PC-3 (cell line): ENCODE results near the gene PMEPA1. TPM values are rescaled to one million over a fixed set of nuclear protein-coding genes. Genes with fewer than 3 reads are reported as not detected.
A peak's percentile ranks its signal among the peaks of the same experiment; 100 is the strongest.

Experiments
- ATAC-seq: fragments of 200-7000 bp; cut with Tn5 transposase; 2 replicates; pipeline ENCODE4 v1.9.1; 2020; ENCODE audit warnings: mild to moderate bottlenecking, moderate library complexity
- BruUV-seq: library from RNA; stranded (reverse); fragments of 400-500 nt; replicated peaks from 2 replicates; lab custom pipeline; 2021; lab: Mats Ljungman, UMichigan
- CTCF ChIA-PET: fragments of 300-600 bp; sonication (Branson Sonifier 250); formaldehyde crosslinking; loops from one replicate; lab custom pipeline; 2022; ENCODE audit warnings: antibody characterized with exemption; lab: Charles Lee
- POLR2A ChIA-PET: fragments of 300-600 bp; sonication (Branson Sonifier 250); formaldehyde crosslinking; loops from one replicate; lab custom pipeline; 2022; ENCODE audit warnings: antibody characterized with exemption; ENCODE audit not compliant: unreplicated experiment; lab: Charles Lee
- DNase-seq: peaks from one replicate; pipeline ENCODE4 v3.0.0-alpha.2; 2015
- H2AFZ ChIP-seq: fragments of 300-600 bp; sonication (generic); 2 replicates; pipeline ENCODE4 v1.6.0; 2016; ENCODE audit warnings: antibody characterized with exemption, low read length
- H3F3A ChIP-seq: fragments of 300-600 bp; sonication (generic); one replicate; pipeline ENCODE4 v1.6.0; 2017; ENCODE audit warnings: antibody characterized with exemption, low read length, control low read depth, mild to moderate bottlenecking; ENCODE audit not compliant: unreplicated experiment
- H3K27ac ChIP-seq: fragments of 300-600 bp; sonication (generic); 2 replicates; pipeline ENCODE4 v1.5.1; 2016; ENCODE audit warnings: mild to moderate bottlenecking, low read length
- H3K27me3 ChIP-seq: fragments of 300-600 bp; sonication (generic); 2 replicates; pipeline ENCODE4 v1.6.1; 2016; ENCODE audit warnings: low read length, mixed read lengths
- H3K36me3 ChIP-seq: fragments of 300-600 bp; sonication (generic); 2 replicates; pipeline ENCODE4 v1.6.1; 2016; ENCODE audit warnings: low read depth, mixed run types, low read length, mixed read lengths
- H3K4me1 ChIP-seq: fragments of 300-600 bp; sonication (generic); 2 replicates; pipeline ENCODE4 v1.5.1; 2016; ENCODE audit warnings: low read length; ENCODE audit not compliant: insufficient read depth
- H3K4me2 ChIP-seq: fragments of 300-600 bp; sonication (generic); 2 replicates; pipeline ENCODE4 v1.6.0; 2016; ENCODE audit warnings: low read length
- H3K4me3 ChIP-seq: fragments of 300-600 bp; sonication (generic); 2 replicates; pipeline ENCODE4 v1.5.1; 2016; ENCODE audit warnings: mild to moderate bottlenecking, low read length, mixed read lengths
- H3K79me2 ChIP-seq: fragments of 300-600 bp; sonication (generic); 2 replicates; pipeline ENCODE4 v1.6.1; 2017; ENCODE audit warnings: low read length, mixed read lengths
- H3K9ac ChIP-seq: fragments of 300-600 bp; sonication (generic); 2 replicates; pipeline ENCODE4 v1.6.0; 2016; ENCODE audit warnings: mild to moderate bottlenecking, low read length
- H3K9me2 ChIP-seq: fragments of 300-600 bp; sonication (generic); replicated peaks from 2 replicates; pipeline ENCODE4 v1.6.1; 2016; ENCODE audit warnings: mixed run types, low read length, mixed read lengths
- H3K9me3 ChIP-seq: fragments of 300-600 bp; sonication (generic); 2 replicates; pipeline ENCODE4 v1.6.1; 2016; ENCODE audit warnings: low read length, mixed read lengths
- H4K20me1 ChIP-seq: fragments of 300-600 bp; sonication (generic); 2 replicates; pipeline ENCODE4 v1.6.1; 2016; ENCODE audit warnings: low read length, mixed read lengths
- EZH2 ChIP-seq: fragments of 300-600 bp; sonication (generic); IDR thresholded peaks from one replicate; pipeline ENCODE4 v1.6.1; 2017; ENCODE audit warnings: antibody characterized with exemption, mild to moderate bottlenecking, low read length; ENCODE audit not compliant: unreplicated experiment
- EZH2phosphoT487 ChIP-seq: fragments of 300-600 bp; sonication (generic); IDR thresholded peaks from 2 replicates; pipeline ENCODE4 v1.6.1; 2018; ENCODE audit warnings: mild to moderate bottlenecking, antibody characterized with exemption, low read length, borderline replicate concordance
- intact Hi-C: fragments of 100-400 bp; cut with micrococcal nuclease; formaldehyde crosslinking; loops from 2 replicates; pipeline ENCODE4 v1.9.0; 2023
- total RNA-seq: library from RNA; depleted of rRNA; stranded (reverse); fragments of >200 nt; gene quantifications from 2 replicates; pipeline ENCODE4 v1.2.3, GENCODE V29; 2014
- TF ChIP-seq, protein P1 (sequence below): fragments of 300-600 bp; sonication (generic); conservative IDR thresholded peaks from 2 replicates; pipeline ENCODE4 v1.5.1; 2017; ENCODE audit warnings: antibody characterized with exemption, low read depth, mild to moderate bottlenecking, low read length

Gene PMEPA1
- total RNA-seq, 1 experiment from 2014 or later, result 21.9 TPM

GRCh38 chr20:57622579-57623381, 87.0 kb downstream of the PMEPA1 start:
- DNase-seq, result peak; percentile 99
- Histone ChIP-seq H3K27ac (peak overlapping the region; percentile 35), H4K20me1 (no peaks in the 10 kb centered on the region), H3K9ac (no peak overlapping the region), H3K9me2 (no peaks in the 10 kb centered on the region), H3F3A (no peaks in the 10 kb centered on the region), H2AFZ (peak overlapping the region; percentile 17; the same call in 1 of the 2 replicates), H3K36me3 (no peaks in the 10 kb centered on the region), H3K4me1 (peaks cover 50% of the 10 kb centered on the region), H3K4me2 (peak overlapping the region; percentile 47), H3K27me3 (no peaks in the 10 kb centered on the region), H3K79me2 (no peaks in the 10 kb centered on the region), H3K9me3 (no peaks in the 10 kb centered on the region), H3K4me3 (0 out of 2 replicates have a peak overlapping the region, but pooled peaks have one; percentile 5)
- TF ChIP-seq, protein P1, sequence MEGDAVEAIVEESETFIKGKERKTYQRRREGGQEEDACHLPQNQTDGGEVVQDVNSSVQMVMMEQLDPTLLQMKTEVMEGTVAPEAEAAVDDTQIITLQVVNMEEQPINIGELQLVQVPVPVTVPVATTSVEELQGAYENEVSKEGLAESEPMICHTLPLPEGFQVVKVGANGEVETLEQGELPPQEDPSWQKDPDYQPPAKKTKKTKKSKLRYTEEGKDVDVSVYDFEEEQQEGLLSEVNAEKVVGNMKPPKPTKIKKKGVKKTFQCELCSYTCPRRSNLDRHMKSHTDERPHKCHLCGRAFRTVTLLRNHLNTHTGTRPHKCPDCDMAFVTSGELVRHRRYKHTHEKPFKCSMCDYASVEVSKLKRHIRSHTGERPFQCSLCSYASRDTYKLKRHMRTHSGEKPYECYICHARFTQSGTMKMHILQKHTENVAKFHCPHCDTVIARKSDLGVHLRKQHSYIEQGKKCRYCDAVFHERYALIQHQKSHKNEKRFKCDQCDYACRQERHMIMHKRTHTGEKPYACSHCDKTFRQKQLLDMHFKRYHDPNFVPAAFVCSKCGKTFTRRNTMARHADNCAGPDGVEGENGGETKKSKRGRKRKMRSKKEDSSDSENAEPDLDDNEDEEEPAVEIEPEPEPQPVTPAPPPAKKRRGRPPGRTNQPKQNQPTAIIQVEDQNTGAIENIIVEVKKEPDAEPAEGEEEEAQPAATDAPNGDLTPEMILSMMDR, result peak; percentile 99
- no peak for TF ChIP-seq EZH2
- POLR2A ChIA-PET, result interaction anchor here (0.6 kb wide), 1 partner anchor 510 kb away, joined by 6 read pairs; no protein-coding TSS in a partner anchor
- intact Hi-C loops, result loop anchor here (1.0 to 10.0 kb wide), 4 partner anchors 75 to 587 kb away; no protein-coding TSS in a partner anchor
- no TSS peak for BruUV-seq
- CTCF ChIA-PET, result interaction anchor here (0.6 to 1.1 kb wide), 16 partner anchors 21 to 590 kb away, joined by 3 to 9 read pairs (median 4); no protein-coding TSS in a partner anchor
- peak; percentile 67 for ATAC-seq

GRCh38 chr20:57622201-57622570, 87.6 kb downstream of the PMEPA1 start:
- H3K4me1 ChIP-seq, result peaks cover 51% of the 10 kb centered on the region
- DNase-seq (no peak), ATAC-seq (no peak)
- POLR2A ChIA-PET, result no interaction called here
- H3K79me2 ChIP-seq, result no peaks in the 10 kb centered on the region
- CTCF ChIA-PET, result interaction anchor here (0.7 to 1.1 kb wide), 6 partner anchors 29 to 560 kb away, joined by 4 to 6 read pairs (median 5); no protein-coding TSS in a partner anchor
- no TSS peak for BruUV-seq
- TF ChIP-seq, protein P1, result no peak
- no peak for TF ChIP-seq EZH2
- TF ChIP-seq EZH2phosphoT487, result no peak
- H4K20me1 ChIP-seq, result no peaks in the 10 kb centered on the region
- no peaks in the 10 kb centered on the region for H3K9me3 ChIP-seq
- H3K4me2 ChIP-seq, result peak overlapping the region; percentile 47
- H3K27me3 ChIP-seq, result no peaks in the 10 kb centered on the region
- H2AFZ ChIP-seq, result peak overlapping the region; percentile 17; the same call in 1 of the 2 replicates
- H3K9me2 ChIP-seq, result no peaks in the 10 kb centered on the region
- H3F3A ChIP-seq, result no peaks in the 10 kb centered on the region
- H3K9ac ChIP-seq, result no peak overlapping the region
- H3K4me3 ChIP-seq, result 0 out of 2 replicates have a peak overlapping the region, but pooled peaks have one; percentile 5
- intact Hi-C loops, result loop anchor here (1.0 to 10.0 kb wide), 4 partner anchors 75 to 587 kb away; no protein-coding TSS in a partner anchor
- no peaks in the 10 kb centered on the region for H3K36me3 ChIP-seq
- H3K27ac ChIP-seq, result peak overlapping the region; percentile 16
